Breast epithelium (tissue), 4 donors: ENCODE data around the gene STX8. TPM values are rescaled to one million over a fixed set of nuclear protein-coding genes. Genes with fewer than 3 reads are reported as not detected.

ENCODE experiments used
- DNase-seq, 2 donors: peaks; one replicate each; pipeline ENCODE4 v3.0.0-alpha.2; 2019; ENCODE audit warnings: low spot score in 2 of 2
- H3K27ac ChIP-seq, 2 donors: fragments of 200-600 bp; sonication (generic) in 1 of 2; one replicate each; pipeline ENCODE4 v1.5.1; 2016 to 2019; ENCODE audit warnings: mild to moderate bottlenecking in 1 of 2
- H3K27me3 ChIP-seq, 2 donors: fragments of 200-600 bp; sonication (generic) in 1 of 2; one replicate each; pipeline versions ENCODE4 v1.5.1 to v1.6.0; 2017 to 2019; ENCODE audit warnings: control low read depth in 1 of 2, mild to moderate bottlenecking in 1 of 2
- H3K36me3 ChIP-seq: fragments of 200-600 bp; one replicate; pipeline ENCODE4 v1.5.1; 2019
- H3K4me1 ChIP-seq, 2 donors: fragments of 200-600 bp; sonication (generic); one replicate each; pipeline ENCODE4 v1.5.1; 2016 to 2019; ENCODE audit warnings: control low read depth in 1 of 2
- H3K4me3 ChIP-seq, 3 donors: fragments of 200-600 bp; sonication (generic); 1 replicate in 2 of 3; 2 replicates in 1 of 3; pipeline ENCODE4 v1.5.1; 2016 to 2019; ENCODE audit warnings: mild to moderate bottlenecking in 3 of 3, moderate library complexity in 2 of 3
- H3K9me3 ChIP-seq, 2 donors: fragments of 200-600 bp; sonication (generic) in 1 of 2; one replicate each; pipeline ENCODE4 v1.5.1; 2016 to 2019; ENCODE audit warnings: control low read depth in 1 of 2
- POLR2A ChIP-seq: fragments of 450-650 bp; IDR thresholded peaks from one replicate; pipeline ENCODE4 v1.6.1; 2016; ENCODE audit warnings: antibody characterized with exemption, mild to moderate bottlenecking, moderate library complexity
- POLR2AphosphoS5 ChIP-seq, 3 donors: sonication (generic); formaldehyde crosslinking; IDR thresholded peaks; one replicate each; pipeline ENCODE4 v1.6.1; 2017; ENCODE audit warnings: antibody characterized with exemption in 3 of 3
- intact Hi-C: fragments of 100-400 bp; cut with DNase I; formaldehyde crosslinking; loops from one replicate; pipeline ENCODE4 v1.15.1; 2023; ENCODE audit warnings: low total_unique reads
- total RNA-seq, 3 donors: library from RNA; depleted of rRNA; stranded (reverse); fragments of >200 nt; gene quantifications; one replicate each; pipeline ENCODE4 v1.1.0, GENCODE V29; 2016
- TF ChIP-seq, protein P1 (sequence below), 3 donors: fragments of 450-650 bp; IDR thresholded peaks; one replicate each; pipeline ENCODE4 v1.5.1; 2016 to 2017; ENCODE audit warnings: antibody characterized with exemption in 3 of 3, mild to moderate bottlenecking in 3 of 3, moderate library complexity in 3 of 3

The STX8 gene
- total RNA-seq, 3 donors from 2014 or later: 54.1 to 101 (median 60.4) TPM

DNA sequence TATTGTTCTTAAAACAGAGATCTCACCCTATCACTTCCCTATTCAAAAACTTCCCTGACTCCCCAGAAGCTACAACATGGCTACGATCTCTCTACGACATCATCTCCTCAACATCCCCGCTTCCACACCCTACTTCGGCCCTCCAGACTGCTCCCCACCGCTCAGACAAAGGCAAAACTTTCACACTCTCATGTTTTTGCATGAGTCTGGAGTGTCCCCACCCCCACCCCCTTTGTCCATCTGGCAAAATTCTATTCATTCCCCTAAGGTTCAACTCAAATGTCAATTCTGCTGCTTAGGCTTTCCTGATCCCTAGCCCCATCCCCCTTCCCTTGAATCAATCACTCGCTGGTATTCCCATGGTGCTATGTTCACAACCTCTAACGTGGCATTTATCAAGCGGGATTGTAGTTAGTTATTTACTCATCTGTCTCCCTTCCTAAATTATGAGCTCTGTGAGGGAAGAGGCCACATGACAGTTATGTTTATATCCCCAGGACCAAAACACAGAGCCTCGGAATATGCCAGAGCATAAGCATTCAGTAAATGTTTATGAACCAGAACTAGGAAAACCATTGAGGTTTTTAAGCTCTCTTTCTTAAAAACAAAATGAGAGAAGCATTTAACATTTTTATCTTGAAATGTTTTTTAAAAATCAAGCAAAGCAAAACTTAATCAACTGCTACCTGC lies 55.9 kb downstream of the STX8 start:
- H3K4me1 ChIP-seq: no peaks in the 10 kb centered on the region
- intact Hi-C loops: no loop called here
- DNase-seq: no peak
- H3K9me3 ChIP-seq: no peaks in the 10 kb centered on the region
- no peak overlapping the region for H3K4me3 ChIP-seq
- no peaks in the 10 kb centered on the region for H3K36me3 ChIP-seq
- TF ChIP-seq, protein P1, sequence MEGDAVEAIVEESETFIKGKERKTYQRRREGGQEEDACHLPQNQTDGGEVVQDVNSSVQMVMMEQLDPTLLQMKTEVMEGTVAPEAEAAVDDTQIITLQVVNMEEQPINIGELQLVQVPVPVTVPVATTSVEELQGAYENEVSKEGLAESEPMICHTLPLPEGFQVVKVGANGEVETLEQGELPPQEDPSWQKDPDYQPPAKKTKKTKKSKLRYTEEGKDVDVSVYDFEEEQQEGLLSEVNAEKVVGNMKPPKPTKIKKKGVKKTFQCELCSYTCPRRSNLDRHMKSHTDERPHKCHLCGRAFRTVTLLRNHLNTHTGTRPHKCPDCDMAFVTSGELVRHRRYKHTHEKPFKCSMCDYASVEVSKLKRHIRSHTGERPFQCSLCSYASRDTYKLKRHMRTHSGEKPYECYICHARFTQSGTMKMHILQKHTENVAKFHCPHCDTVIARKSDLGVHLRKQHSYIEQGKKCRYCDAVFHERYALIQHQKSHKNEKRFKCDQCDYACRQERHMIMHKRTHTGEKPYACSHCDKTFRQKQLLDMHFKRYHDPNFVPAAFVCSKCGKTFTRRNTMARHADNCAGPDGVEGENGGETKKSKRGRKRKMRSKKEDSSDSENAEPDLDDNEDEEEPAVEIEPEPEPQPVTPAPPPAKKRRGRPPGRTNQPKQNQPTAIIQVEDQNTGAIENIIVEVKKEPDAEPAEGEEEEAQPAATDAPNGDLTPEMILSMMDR (IDR thresholded peaks at IDR 0.05): no peak
- no peak for TF ChIP-seq POLR2A
- no peaks in the 10 kb centered on the region for H3K27me3 ChIP-seq
- H3K27ac ChIP-seq: no peak overlapping the region

DNA sequence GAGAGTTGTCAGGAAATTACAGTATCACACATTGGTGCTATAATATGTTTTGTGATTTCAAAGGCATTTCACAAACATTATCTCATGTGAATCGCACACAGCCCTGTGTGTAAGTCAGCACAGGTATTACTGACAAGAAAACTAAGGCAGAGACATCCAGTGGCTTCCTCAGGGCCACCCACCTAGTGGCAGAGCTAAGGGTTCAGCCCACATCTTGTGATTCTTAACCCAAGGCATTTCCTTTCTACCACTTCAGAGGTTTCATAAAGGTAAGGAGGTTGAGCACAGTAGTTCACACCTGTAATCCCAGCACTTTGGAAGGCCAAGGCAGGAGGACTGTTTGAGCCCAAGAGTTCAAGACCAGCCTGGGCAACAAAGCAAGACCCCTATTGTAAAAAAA lies 58.2 kb downstream of the STX8 start:
- H3K9me3 ChIP-seq: no peaks in the 10 kb centered on the region
- H3K4me3 ChIP-seq: no peak overlapping the region
- no peaks in the 10 kb centered on the region for H3K36me3 ChIP-seq
- DNase-seq: no peak
- no peaks in the 10 kb centered on the region for H3K27me3 ChIP-seq
- no peak for TF ChIP-seq POLR2A
- TF ChIP-seq, protein P1 (IDR thresholded peaks at IDR 0.05): no peak
- TF ChIP-seq POLR2AphosphoS5 (IDR thresholded peaks at IDR 0.05): no peak
- no peak overlapping the region for H3K27ac ChIP-seq
- intact Hi-C loops: no loop called here
- H3K4me1 ChIP-seq: no peaks in the 10 kb centered on the region

DNA sequence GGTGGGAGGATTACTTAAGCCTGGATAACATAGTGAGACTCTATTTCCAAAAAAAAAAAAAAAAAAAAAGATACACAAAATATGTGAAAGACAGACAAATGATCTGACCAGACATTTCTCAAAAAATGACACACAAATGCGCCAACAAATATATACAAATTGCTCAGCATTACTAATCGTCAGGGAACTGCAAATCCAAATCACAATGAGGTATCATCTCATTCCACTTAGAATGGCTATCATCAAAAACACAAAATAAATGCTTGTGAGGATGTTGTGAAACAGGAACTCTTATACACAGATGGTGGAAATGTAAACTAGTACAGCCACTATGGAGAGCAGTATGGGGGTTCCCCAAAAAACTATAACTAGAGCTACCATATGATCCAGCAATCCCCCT lies 62.4 kb downstream of the STX8 start:
- Histone ChIP-seq H3K9me3 (peaks cover 9 to 22% of the 10 kb centered on the region in 2 donors), H3K4me3 (no peak overlapping the region), H3K36me3 (no peaks in the 10 kb centered on the region), H3K4me1 (no peaks in the 10 kb centered on the region), H3K27me3 (no peaks in the 10 kb centered on the region), H3K27ac (no peak overlapping the region)
- intact Hi-C loops: no loop called here
- TF ChIP-seq, protein P1 (IDR thresholded peaks at IDR 0.05): no peak
- no peak for TF ChIP-seq POLR2A
- TF ChIP-seq POLR2AphosphoS5 (IDR thresholded peaks at IDR 0.05): no peak
- DNase-seq: no peak

DNA sequence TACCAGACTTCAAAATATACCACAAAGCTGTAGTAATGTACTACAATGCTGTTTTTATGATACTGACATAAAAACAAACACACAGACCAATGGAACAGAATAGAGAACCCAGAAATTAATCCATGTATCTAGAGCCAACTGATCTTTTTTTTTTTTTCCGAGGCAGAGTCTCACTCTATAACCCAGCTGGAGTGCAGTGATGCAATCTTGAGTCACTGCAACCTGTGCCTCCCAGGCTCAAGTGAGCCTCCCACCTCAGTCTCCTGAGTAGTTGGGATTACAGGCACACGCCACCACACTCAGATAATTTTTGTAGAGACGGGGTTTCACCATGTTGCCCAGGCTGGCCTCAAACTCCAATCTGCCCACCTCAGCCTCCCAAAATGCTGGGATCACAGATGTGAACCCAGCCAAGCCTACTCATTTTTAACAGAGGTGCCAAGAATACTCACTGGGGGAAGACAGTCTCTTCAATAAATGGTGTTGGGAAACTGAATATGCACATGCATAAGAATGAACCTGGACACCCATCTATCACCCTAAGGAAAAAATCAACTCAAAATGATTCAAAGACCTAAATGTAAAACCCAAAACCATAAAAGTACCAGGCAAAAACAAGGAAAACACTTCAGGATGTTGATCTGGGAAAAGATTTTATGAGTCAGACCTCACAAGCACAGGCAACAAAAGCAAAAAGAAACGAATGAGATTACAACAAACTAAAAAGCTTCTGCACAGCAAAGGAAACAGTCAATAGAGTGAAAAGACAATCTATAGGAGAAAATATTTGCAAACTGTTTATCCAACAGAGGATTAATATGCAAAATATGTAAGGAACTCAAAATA lies 63.1 kb downstream of the STX8 start:
- H3K4me3 ChIP-seq: no peak overlapping the region
- no peak overlapping the region for H3K27ac ChIP-seq
- H3K4me1 ChIP-seq: no peaks in the 10 kb centered on the region
- H3K36me3 ChIP-seq: no peaks in the 10 kb centered on the region
- intact Hi-C loops: no loop called here
- H3K27me3 ChIP-seq: no peaks in the 10 kb centered on the region
- DNase-seq: no peak
- no peak for TF ChIP-seq POLR2AphosphoS5 (IDR thresholded peaks at IDR 0.05)
- TF ChIP-seq, protein P1 (IDR thresholded peaks at IDR 0.05): no peak
- TF ChIP-seq POLR2A: no peak
- H3K9me3 ChIP-seq: peaks cover 11 to 29% of the 10 kb centered on the region in 2 donors

DNA sequence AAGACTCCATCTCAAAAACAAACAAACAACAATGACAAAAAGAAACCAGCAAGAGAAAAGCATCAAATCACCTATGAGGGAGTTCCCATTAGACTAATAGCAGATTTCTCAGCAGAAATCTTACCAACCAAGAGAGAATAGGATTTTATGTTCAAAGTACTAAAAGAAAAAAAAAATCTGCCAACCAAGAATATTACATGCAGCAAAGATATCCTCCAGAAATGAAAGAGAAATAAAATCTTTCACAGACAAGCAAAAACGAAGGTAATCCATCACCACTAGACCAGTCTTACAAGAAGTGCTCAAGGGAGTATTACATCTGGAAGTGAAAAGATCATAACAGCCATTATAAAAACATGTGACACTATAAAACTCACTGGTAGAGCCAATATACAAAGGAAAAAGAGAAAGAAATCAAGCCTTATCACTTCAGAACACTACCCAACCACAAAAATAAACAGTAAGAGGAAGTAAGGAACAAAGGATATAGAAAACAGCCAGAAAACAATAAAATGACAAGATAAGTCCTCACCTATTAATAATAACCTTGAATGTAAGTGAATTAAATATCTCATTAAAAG lies 66.3 kb downstream of the STX8 start:
- H3K36me3 ChIP-seq: no peaks in the 10 kb centered on the region
- H3K27me3 ChIP-seq: no peaks in the 10 kb centered on the region
- no peak for TF ChIP-seq POLR2A
- TF ChIP-seq, protein P1 (IDR thresholded peaks at IDR 0.05): no peak
- TF ChIP-seq POLR2AphosphoS5 (IDR thresholded peaks at IDR 0.05): no peak
- H3K27ac ChIP-seq: no peak overlapping the region
- intact Hi-C loops: no loop called here
- H3K4me1 ChIP-seq: no peaks in the 10 kb centered on the region
- no peak overlapping the region for H3K4me3 ChIP-seq
- no peak for DNase-seq
- H3K9me3 ChIP-seq: peaks cover 11 to 32% of the 10 kb centered on the region in 2 donors
